Keratinocyte (primary cell): ENCODE results near the gene PAX7. TPM values are rescaled to one million over a fixed set of nuclear protein-coding genes. Genes with fewer than 3 reads are reported as not detected.
A peak's percentile ranks its signal among the peaks of the same experiment; 100 is the strongest.

ENCODE experiments used
- DNase-seq: peaks from one replicate; pipeline ENCODE4 v3.0.0-alpha.2; 2011; ENCODE audit warnings: low read depth, missing footprints, low spot score
- FAIRE-seq: peaks from 2 replicates; lab custom pipeline; 2011; peaks lifted over from hg19 to GRCh38; lab: Jason Lieb, UNC
- H2AFZ ChIP-seq: 2 replicates; pipeline ENCODE4 v1.6.0; 2012; ENCODE audit warnings: low read length, control low read depth, inconsistent platforms; ENCODE audit not compliant: control insufficient read depth
- H3K27ac ChIP-seq: 2 replicates; pipeline ENCODE4 v1.5.1; 2011; ENCODE audit warnings: low read length; ENCODE audit not compliant: control insufficient read depth, insufficient read depth
- H3K27me3 ChIP-seq: 3 replicates; pipeline ENCODE4 v1.6.0; 2011; ENCODE audit warnings: low read length; ENCODE audit not compliant: control insufficient read depth, insufficient read depth; ENCODE audit errors: extremely low read depth
- H3K36me3 ChIP-seq, 2 experiments: 2 replicates in 1 of 2; 3 replicates in 1 of 2; pipeline ENCODE4 v1.5.1; 2011; ENCODE audit warnings: low read length in 2 of 2, mild to moderate bottlenecking in 1 of 2; ENCODE audit not compliant: control insufficient read depth in 2 of 2, insufficient read depth in 2 of 2; ENCODE audit errors: extremely low read depth in 1 of 2
- H3K4me1 ChIP-seq: 3 replicates; pipeline ENCODE4 v1.5.1; 2011; ENCODE audit warnings: low read length; ENCODE audit not compliant: control insufficient read depth, insufficient read depth; ENCODE audit errors: extremely low read depth
- H3K4me2 ChIP-seq: 3 replicates; pipeline ENCODE4 v1.6.0; 2011; ENCODE audit warnings: low read depth, low read length; ENCODE audit not compliant: control insufficient read depth, insufficient read depth; ENCODE audit errors: extremely low read depth
- H3K4me3 ChIP-seq, 3 experiments: fragments of 200-600 bp in 1 of 3; sonication (generic) in 1 of 3; 2 replicates in 2 of 3; 3 replicates in 1 of 3; pipeline ENCODE4 v1.5.1; 2011 to 2016; ENCODE audit warnings: low read length in 3 of 3, mild to moderate bottlenecking in 3 of 3, control low read depth in 2 of 3, inconsistent platforms in 1 of 3, low read depth in 1 of 3, mixed read lengths in 1 of 3, mixed run types in 1 of 3, moderate library complexity in 1 of 3; ENCODE audit not compliant: control insufficient read depth in 2 of 3, insufficient read depth in 2 of 3; ENCODE audit errors: extremely low read depth in 1 of 3
- H3K79me2 ChIP-seq: 2 replicates; pipeline ENCODE4 v1.6.0; 2012; ENCODE audit warnings: low read length; ENCODE audit not compliant: control insufficient read depth, insufficient read depth
- H3K9ac ChIP-seq: 3 replicates; pipeline ENCODE4 v1.6.0; 2011; ENCODE audit warnings: low read length; ENCODE audit not compliant: control insufficient read depth, insufficient read depth; ENCODE audit errors: extremely low read depth
- H3K9me1 ChIP-seq: 3 replicates; pipeline ENCODE4 v1.6.0; 2011; ENCODE audit warnings: low read length; ENCODE audit not compliant: control insufficient read depth, insufficient read depth; ENCODE audit errors: extremely low read depth
- H3K9me3 ChIP-seq: 2 replicates; pipeline ENCODE4 v1.5.1; 2012; ENCODE audit warnings: low read depth, low read length; ENCODE audit not compliant: control insufficient read depth
- H4K20me1 ChIP-seq: 3 replicates; pipeline ENCODE4 v1.6.0; 2011; ENCODE audit warnings: low read length; ENCODE audit not compliant: control insufficient read depth, insufficient read depth; ENCODE audit errors: extremely low read depth
- EZH2 ChIP-seq: IDR thresholded peaks from one replicate; pipeline ENCODE4 v1.6.1; 2012; ENCODE audit warnings: inconsistent platforms, mild to moderate bottlenecking, low read length, moderate library complexity
- dilution Hi-C: fragments of 300-500 bp; cut with MboI; formaldehyde crosslinking; loops from one replicate; pipeline ENCODE4 v1.7.0; 2020; ENCODE audit warnings: low sequenced_read_pairs; ENCODE audit not compliant: extremely low pct_ligation_motif_present
- polyA minus RNA-seq, 3 experiments: library from RNA; depleted of rRNA, polyadenylated mRNA; stranded (reverse); fragments of >200 nt; gene quantifications; 1 replicate in 1 of 3; 2 replicates in 1 of 3; 3 replicates in 1 of 3; pipeline ENCODE4 v1.2.3, GENCODE V29; 2011
- polyA plus RNA-seq, 5 experiments: library from polyadenylated mRNA; depleted of rRNA in 3 of 5; stranded (reverse) in 3 of 5; stranded (forward) in 1 of 5; unstranded in 1 of 5; fragments of >200 nt; gene quantifications; 1 replicate in 1 of 5; 2 replicates in 3 of 5; 3 replicates in 1 of 5; pipeline versions ENCODE4 v1.2.1 to v1.2.3, GENCODE V29; 2011 to 2012; ENCODE audit warnings: missing spikeins in 2 of 5, low read depth in 1 of 5, low replicate concordance in 1 of 5
- TF ChIP-seq, protein P1 (sequence below), 3 experiments: IDR thresholded peaks in 1 of 3; conservative IDR thresholded peaks in 1 of 3; optimal IDR thresholded peaks in 1 of 3; 2 replicates in 2 of 3; 3 replicates in 1 of 3; pipeline versions ENCODE3 to v1.5.1; 2011; ENCODE audit warnings: low read length in 3 of 3, mild to moderate bottlenecking in 3 of 3, moderate library complexity in 2 of 3, control low read depth in 1 of 3, inconsistent platforms in 1 of 3; ENCODE audit not compliant: insufficient read depth in 2 of 3; ENCODE audit errors: extremely low read depth in 1 of 3

The PAX7 gene
- polyA plus RNA-seq, result not detected in 3 replicates
- not detected for polyA plus RNA-seq (2011; ENCODE audit: low read depth)
- polyA plus RNA-seq (2011; cell fraction: cytosol; rRNA removed), result not detected in 2 replicates
- not detected in 2 replicates for polyA plus RNA-seq (2011; cell fraction: nucleus; rRNA removed)
- not detected in 2 replicates for polyA plus RNA-seq (2012; ENCODE audit: low replicate concordance)
- 0.03 TPM in 1 of 3 replicates, not detected in the others for polyA minus RNA-seq
- polyA minus RNA-seq (2011; cell fraction: cytosol; rRNA and poly(A)+ RNA removed), result not detected
- not detected in 2 replicates for polyA minus RNA-seq (2011; cell fraction: nucleus; rRNA and poly(A)+ RNA removed)

DNA sequence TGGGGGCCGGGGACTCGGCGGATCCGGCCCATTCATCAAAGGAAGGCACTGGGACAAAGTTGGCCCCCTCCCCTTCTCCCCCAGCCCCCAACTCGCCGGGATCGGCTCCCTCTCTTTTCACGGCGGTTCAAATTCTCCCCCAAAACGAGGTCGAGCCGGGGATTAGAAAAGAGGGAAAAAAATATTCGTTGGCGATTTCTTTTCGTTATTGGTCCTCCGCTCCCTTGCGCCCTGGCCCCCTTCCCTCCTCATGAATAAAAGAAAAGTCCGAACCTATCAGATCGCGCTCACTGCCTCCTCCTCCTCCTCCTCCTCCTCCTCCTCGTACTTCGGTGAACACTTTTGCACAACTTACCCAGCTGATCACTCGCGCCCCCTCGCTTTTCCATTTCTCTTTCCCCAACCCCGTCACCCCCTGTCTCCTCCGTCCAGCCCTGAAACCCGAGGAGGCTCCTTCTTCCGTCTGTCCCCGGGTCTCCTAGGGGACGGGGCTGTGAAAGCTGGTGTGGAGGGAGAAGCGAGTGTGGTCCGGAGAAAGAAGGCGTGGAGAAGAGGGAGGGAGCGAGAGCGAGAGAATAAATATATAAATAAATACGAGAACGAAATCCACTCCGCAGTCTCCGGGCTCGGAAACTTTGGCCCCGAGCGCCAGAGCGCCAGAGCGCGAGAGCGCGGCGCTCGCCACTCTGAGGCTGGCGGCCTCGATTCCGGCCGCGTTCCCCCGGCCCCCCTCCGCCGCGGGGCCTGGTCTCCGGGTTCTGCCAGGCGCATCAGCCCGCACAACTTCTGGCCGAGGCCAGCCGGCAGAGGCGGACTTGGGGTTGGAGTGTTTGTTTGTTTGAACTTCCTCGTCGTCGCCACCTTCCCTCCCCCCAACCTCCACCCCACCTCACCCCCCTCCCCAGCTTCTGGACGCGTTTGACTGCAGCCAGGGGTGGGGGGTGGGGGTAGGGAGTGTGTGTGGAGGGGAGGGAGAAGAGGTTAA, at the start of gene PAX7:
Gene PAX7, plus strand, starts transcription at position 336 of the 985 bp plus-strand sequence. CDS start 758 bp downstream, outside the sequence.
- TF ChIP-seq, protein P1, sequence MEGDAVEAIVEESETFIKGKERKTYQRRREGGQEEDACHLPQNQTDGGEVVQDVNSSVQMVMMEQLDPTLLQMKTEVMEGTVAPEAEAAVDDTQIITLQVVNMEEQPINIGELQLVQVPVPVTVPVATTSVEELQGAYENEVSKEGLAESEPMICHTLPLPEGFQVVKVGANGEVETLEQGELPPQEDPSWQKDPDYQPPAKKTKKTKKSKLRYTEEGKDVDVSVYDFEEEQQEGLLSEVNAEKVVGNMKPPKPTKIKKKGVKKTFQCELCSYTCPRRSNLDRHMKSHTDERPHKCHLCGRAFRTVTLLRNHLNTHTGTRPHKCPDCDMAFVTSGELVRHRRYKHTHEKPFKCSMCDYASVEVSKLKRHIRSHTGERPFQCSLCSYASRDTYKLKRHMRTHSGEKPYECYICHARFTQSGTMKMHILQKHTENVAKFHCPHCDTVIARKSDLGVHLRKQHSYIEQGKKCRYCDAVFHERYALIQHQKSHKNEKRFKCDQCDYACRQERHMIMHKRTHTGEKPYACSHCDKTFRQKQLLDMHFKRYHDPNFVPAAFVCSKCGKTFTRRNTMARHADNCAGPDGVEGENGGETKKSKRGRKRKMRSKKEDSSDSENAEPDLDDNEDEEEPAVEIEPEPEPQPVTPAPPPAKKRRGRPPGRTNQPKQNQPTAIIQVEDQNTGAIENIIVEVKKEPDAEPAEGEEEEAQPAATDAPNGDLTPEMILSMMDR (optimal IDR thresholded peaks at IDR 0.05 in 1 of 3, IDR thresholded peaks at IDR 0.05 in 1 of 3, conservative IDR thresholded peaks at IDR 0.05 in 1 of 3; ENCODE audit: extremely low read depth in 1 of 3, insufficient read depth in 2 of 3, low read length in 3 of 3), result no peak
- peak; percentile 64 for TF ChIP-seq EZH2
- Histone ChIP-seq H3K4me2 (no peak within 1 kb of the TSS), H3K27ac (no peak within 1 kb of the TSS), H3K9me1 (no peaks in the 10 kb centered on the region), H3K4me3 (no peak within 1 kb of the TSS), H3K4me1 (peaks cover 3% of the 10 kb centered on the region), H3K36me3 (no peaks in the 10 kb centered on the region), H3K79me2 (no peaks in the 10 kb centered on the region), H3K9ac (no peak within 1 kb of the TSS), H3K9me3 (no peaks in the 10 kb centered on the region), H3K27me3 (peaks cover 90% of the 10 kb centered on the region), H4K20me1 (no peaks in the 10 kb centered on the region), H2AFZ (no peak within 1 kb of the TSS)
- FAIRE-seq, result no peak
- no peak for DNase-seq
- dilution Hi-C loops, result no loop called here

DNA sequence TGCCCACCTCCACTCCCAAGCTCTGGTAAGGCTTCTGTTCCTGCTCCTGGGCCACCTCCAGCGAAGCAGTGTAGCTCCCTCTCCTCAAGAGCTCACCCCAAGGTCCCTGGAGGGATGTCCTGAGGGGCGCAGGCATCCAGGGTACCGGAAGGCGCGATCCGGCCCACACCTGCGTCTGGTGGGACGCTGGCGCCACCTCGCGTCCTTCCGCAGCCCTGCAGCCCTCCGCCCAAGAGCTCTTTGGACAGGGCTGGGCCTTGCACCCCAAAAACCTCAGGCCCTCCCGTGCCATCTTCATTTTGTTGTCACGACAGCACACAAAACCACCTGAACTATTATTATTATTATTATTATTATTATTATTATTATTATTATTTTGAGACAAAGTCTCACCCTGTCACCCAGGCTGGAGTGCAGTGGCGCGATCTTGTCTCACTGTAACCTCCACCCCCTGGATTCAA, 49.2 kb upstream of the PAX7 start:
- Histone ChIP-seq H3K27ac (no peak overlapping the region), H3K27me3 (no peaks in the 10 kb centered on the region), H3K4me3 (no peak overlapping the region), H3K4me2 (no peak overlapping the region), H3K79me2 (no peaks in the 10 kb centered on the region), H4K20me1 (no peaks in the 10 kb centered on the region), H3K4me1 (peaks cover 4% of the 10 kb centered on the region), H3K9me1 (no peaks in the 10 kb centered on the region), H3K36me3 (no peaks in the 10 kb centered on the region), H3K9me3 (no peaks in the 10 kb centered on the region), H2AFZ (no peak overlapping the region), H3K9ac (no peak overlapping the region)
- FAIRE-seq, result no peak
- no peak for DNase-seq
- TF ChIP-seq, protein P1 (optimal IDR thresholded peaks at IDR 0.05 in 1 of 3, IDR thresholded peaks at IDR 0.05 in 1 of 3, conservative IDR thresholded peaks at IDR 0.05 in 1 of 3; ENCODE audit: extremely low read depth in 1 of 3, insufficient read depth in 2 of 3, low read length in 3 of 3), result peak; percentile 75 to 95 (median 93)
- no peak for TF ChIP-seq EZH2
- dilution Hi-C loops, result no loop called here
